Hepatocyte (in vitro differentiated cells): ENCODE data around the gene DEGS2. TPM values are rescaled to one million over a fixed set of nuclear protein-coding genes. Genes with fewer than 3 reads are reported as not detected.

Experiments
- DNase-seq: peaks from one replicate; pipeline ENCODE4 v3.0.0-alpha.2; 2016; ENCODE audit warnings: low spot score
- H2AFZ ChIP-seq: fragments of 200-600 bp; sonication (generic); 2 replicates; pipeline ENCODE4 v1.6.0; 2016; ENCODE audit warnings: antibody characterized with exemption, mild to moderate bottlenecking
- H3K27ac ChIP-seq: fragments of 200-600 bp; sonication (generic); 2 replicates; pipeline ENCODE4 v1.5.1; 2016; ENCODE audit warnings: mild to moderate bottlenecking
- H3K27me3 ChIP-seq: fragments of 200-600 bp; sonication (generic); 2 replicates; pipeline ENCODE4 v1.6.1; 2016
- H3K36me3 ChIP-seq: fragments of 200-600 bp; sonication (generic); replicated peaks from 2 replicates; pipeline ENCODE4 v1.5.1; 2016; ENCODE audit warnings: low read depth; ENCODE audit not compliant: insufficient read depth
- H3K4me1 ChIP-seq: fragments of 200-600 bp; sonication (generic); 2 replicates; pipeline ENCODE4 v1.5.1; 2016; ENCODE audit warnings: mild to moderate bottlenecking, moderate library complexity; ENCODE audit not compliant: insufficient read depth
- H3K4me2 ChIP-seq: fragments of 200-600 bp; sonication (generic); 2 replicates; pipeline ENCODE4 v1.6.0; 2016
- H3K4me3 ChIP-seq: fragments of 200-600 bp; sonication (generic); 2 replicates; pipeline ENCODE4 v1.5.1; 2016; ENCODE audit warnings: mild to moderate bottlenecking
- H3K79me2 ChIP-seq: fragments of 200-600 bp; sonication (generic); 2 replicates; pipeline ENCODE4 v1.6.0; 2017; ENCODE audit warnings: mild to moderate bottlenecking
- H3K9me2 ChIP-seq: fragments of 200-600 bp; sonication (generic); replicated peaks from 2 replicates; pipeline ENCODE4 v1.6.0; 2017; ENCODE audit warnings: mild to moderate bottlenecking; ENCODE audit not compliant: insufficient read depth
- H3K9me3 ChIP-seq: fragments of 200-600 bp; sonication (generic); 2 replicates; pipeline ENCODE4 v1.5.1; 2016; ENCODE audit warnings: low read depth, mild to moderate bottlenecking
- H4K20me1 ChIP-seq: fragments of 200-600 bp; sonication (generic); 2 replicates; pipeline ENCODE4 v1.6.0; 2016; ENCODE audit warnings: mild to moderate bottlenecking; ENCODE audit not compliant: insufficient read depth, poor library complexity, severe bottlenecking
- CTCF ChIP-seq: fragments of 200-600 bp; sonication (generic); IDR thresholded peaks from 2 replicates; pipeline ENCODE4 v1.5.1; 2016; ENCODE audit warnings: antibody characterized with exemption, mild to moderate bottlenecking; ENCODE audit not compliant: poor library complexity
- EZH2 ChIP-seq: fragments of 200-600 bp; sonication (generic); IDR thresholded peaks from 2 replicates; pipeline ENCODE4 v1.6.1; 2016; ENCODE audit warnings: antibody characterized with exemption, mild to moderate bottlenecking, borderline replicate concordance
- EZH2phosphoT487 ChIP-seq: fragments of 200-600 bp; sonication (generic); IDR thresholded peaks from one replicate; pipeline ENCODE4 v1.6.1; 2018; ENCODE audit warnings: antibody characterized with exemption, mild to moderate bottlenecking, low read depth, moderate library complexity; ENCODE audit not compliant: unreplicated experiment, severe bottlenecking
- WGBS: methylation state at CpG from one replicate; pipeline ENCODE4 v1.1.6; 2016; ENCODE audit warnings: low lambda C conversion rate; ENCODE audit errors: missing lambda C conversion rate; 5-methylcytosine and 5-hydroxymethylcytosine counted together
- polyA plus RNA-seq: library from polyadenylated mRNA; unstranded; fragments of >200 nt; fragmentation: Nextera tagmentation; extraction: Ambion mirVana; gene quantifications from 2 replicates; pipeline ENCODE4 v1.2.1, GENCODE V29; 2016
- total RNA-seq: library from RNA; depleted of rRNA; stranded (reverse); fragments of >200 nt; gene quantifications from 2 replicates; pipeline ENCODE4 v1.2.3, GENCODE V29; 2014

The DEGS2 gene
- total and polyA plus RNA-seq, 2 experiments from 2014 or later = 5.3 to 7.7 TPM

DNA sequence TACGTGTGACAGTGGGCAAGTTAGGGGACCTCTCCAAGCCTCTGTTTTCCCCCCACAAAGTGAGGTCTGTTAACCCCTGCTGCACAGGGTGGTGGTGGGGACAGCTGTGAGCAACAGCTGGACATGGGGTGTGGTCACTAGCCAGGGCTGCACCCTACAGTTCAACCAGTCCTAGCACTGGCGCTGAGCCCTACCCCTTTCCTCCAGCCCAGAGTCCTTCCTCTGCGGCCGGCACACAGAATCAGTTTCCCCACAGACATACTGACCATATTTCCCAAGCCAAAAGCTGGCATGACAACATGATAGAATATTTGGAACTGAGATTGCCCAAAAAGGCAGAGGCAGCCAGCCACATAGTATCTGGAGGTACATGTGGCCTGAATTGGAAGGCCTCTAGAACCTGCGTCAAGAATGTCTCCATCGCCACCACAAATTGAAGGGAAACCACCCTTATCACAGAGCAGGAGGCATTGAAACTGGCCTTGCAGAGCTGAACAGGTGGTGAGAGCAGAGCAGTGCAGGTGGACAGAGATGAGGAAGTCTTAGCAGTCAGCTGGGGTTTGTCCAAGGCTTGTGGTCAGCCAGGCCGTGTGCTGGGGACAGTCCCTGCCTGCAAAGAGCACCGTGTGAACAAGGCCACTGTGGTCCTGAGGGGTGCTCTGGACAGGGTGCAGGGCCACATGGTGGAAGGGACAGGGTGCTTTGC, 21.2 kb downstream of the DEGS2 start:
- no peaks in the 10 kb centered on the region for H3K27me3 ChIP-seq
- TF ChIP-seq EZH2phosphoT487 (no peak), EZH2 (no peak), CTCF (no peak)
- no peak overlapping the region for H3K4me2 ChIP-seq
- no peak for DNase-seq
- no peaks in the 10 kb centered on the region for H3K9me2 ChIP-seq
- H4K20me1 ChIP-seq = no peaks in the 10 kb centered on the region
- no peak overlapping the region for H3K4me3 ChIP-seq
- no peaks in the 10 kb centered on the region for H3K79me2 ChIP-seq
- H3K36me3 ChIP-seq = no peaks in the 10 kb centered on the region
- no peak overlapping the region for H3K27ac ChIP-seq
- H2AFZ ChIP-seq = no peak overlapping the region
- peaks cover 30% of the 10 kb centered on the region for H3K4me1 ChIP-seq
- 89% methylated on average over 8 of the region's 8 CpGs for WGBS
- H3K9me3 ChIP-seq = no peaks in the 10 kb centered on the region

- no peaks in the 10 kb centered on the region for H3K27me3 ChIP-seq
- TF ChIP-seq EZH2 = no peak
- H3K4me1 ChIP-seq = peaks cover 19% of the 10 kb centered on the region
- DNase-seq = no peak
- H3K4me3 ChIP-seq = no peak overlapping the region
- H3K36me3 ChIP-seq = no peaks in the 10 kb centered on the region
- H3K9me2 ChIP-seq = no peaks in the 10 kb centered on the region
- no peaks in the 10 kb centered on the region for H4K20me1 ChIP-seq
- no peak overlapping the region for H2AFZ ChIP-seq
- H3K79me2 ChIP-seq = no peaks in the 10 kb centered on the region
- H3K9me3 ChIP-seq = no peaks in the 10 kb centered on the region
- no peak overlapping the region for H3K27ac ChIP-seq
- 96% methylated on average over 8 of the region's 8 CpGs for WGBS
- no peak overlapping the region for H3K4me2 ChIP-seq
Measured at GRCh38 chr14:100137173-100137572, 22.3 kb downstream of the DEGS2 start.

- Histone ChIP-seq H4K20me1 (no peaks in the 10 kb centered on the region), H3K27ac (no peak overlapping the region), H3K79me2 (no peaks in the 10 kb centered on the region), H3K4me1 (peaks cover 7% of the 10 kb centered on the region), H3K36me3 (no peaks in the 10 kb centered on the region), H2AFZ (no peak overlapping the region), H3K4me2 (no peak overlapping the region), H3K9me2 (no peaks in the 10 kb centered on the region), H3K27me3 (no peaks in the 10 kb centered on the region), H3K4me3 (no peak overlapping the region), H3K9me3 (no peaks in the 10 kb centered on the region)
- TF ChIP-seq EZH2phosphoT487 = no peak
- TF ChIP-seq EZH2 = no peak
- TF ChIP-seq CTCF = no peak
- 92% methylated on average over 5 of the region's 5 CpGs for WGBS
- no peak for DNase-seq
Measured at GRCh38 chr14:100135784-100136183, 23.7 kb downstream of the DEGS2 start.

GRCh38 chr14:100135073-100135472, 24.4 kb downstream of the DEGS2 start:
- no peak overlapping the region for H3K4me2 ChIP-seq
- H3K79me2 ChIP-seq = no peaks in the 10 kb centered on the region
- no peak for DNase-seq
- H4K20me1 ChIP-seq = no peaks in the 10 kb centered on the region
- H3K9me3 ChIP-seq = no peaks in the 10 kb centered on the region
- no peak overlapping the region for H2AFZ ChIP-seq
- TF ChIP-seq EZH2phosphoT487 (no peak), CTCF (no peak), EZH2 (no peak)
- H3K36me3 ChIP-seq = no peaks in the 10 kb centered on the region
- no peaks in the 10 kb centered on the region for H3K27me3 ChIP-seq
- peaks cover 3% of the 10 kb centered on the region for H3K4me1 ChIP-seq
- no peaks in the 10 kb centered on the region for H3K9me2 ChIP-seq
- no peak overlapping the region for H3K4me3 ChIP-seq
- H3K27ac ChIP-seq = no peak overlapping the region
- 95% methylated on average over 9 of the region's 9 CpGs for WGBS
